GM19395 (cell line): ENCODE results near the gene AFAP1.

Experiments used
- ATAC-seq: cut with Tn5 transposase; IDR thresholded peaks from one replicate; pipeline ENCODE4 v1.9.1; 2021; ENCODE audit warnings: mild to moderate bottlenecking, moderate library complexity; ENCODE audit not compliant: unreplicated experiment

The AFAP1 gene

DNA sequence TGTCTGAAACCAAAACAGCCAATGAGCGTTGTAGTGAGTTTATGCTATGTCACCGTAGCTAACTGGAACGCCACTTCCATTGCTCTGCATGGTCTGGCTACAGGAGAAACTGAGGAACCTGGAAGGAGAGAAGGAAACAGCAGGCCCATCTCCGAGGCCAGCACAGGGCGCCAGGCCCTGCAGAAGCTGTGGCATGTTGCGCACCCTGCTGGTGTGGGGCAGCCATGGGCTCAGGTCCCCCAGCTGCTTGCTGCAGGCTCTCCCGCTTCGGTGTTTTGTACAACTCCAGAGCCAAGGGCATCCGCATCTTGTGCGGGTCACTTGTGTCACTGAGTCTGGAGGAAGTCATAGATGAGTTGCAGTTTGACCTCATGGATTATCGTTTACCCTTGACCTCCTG lies 89.2 kb downstream of the AFAP1 start:
- ATAC-seq = no peak

- ATAC-seq = no peak
Observed at GRCh38 chr4:7847206-7847605, 92.5 kb downstream of the AFAP1 start.

DNA sequence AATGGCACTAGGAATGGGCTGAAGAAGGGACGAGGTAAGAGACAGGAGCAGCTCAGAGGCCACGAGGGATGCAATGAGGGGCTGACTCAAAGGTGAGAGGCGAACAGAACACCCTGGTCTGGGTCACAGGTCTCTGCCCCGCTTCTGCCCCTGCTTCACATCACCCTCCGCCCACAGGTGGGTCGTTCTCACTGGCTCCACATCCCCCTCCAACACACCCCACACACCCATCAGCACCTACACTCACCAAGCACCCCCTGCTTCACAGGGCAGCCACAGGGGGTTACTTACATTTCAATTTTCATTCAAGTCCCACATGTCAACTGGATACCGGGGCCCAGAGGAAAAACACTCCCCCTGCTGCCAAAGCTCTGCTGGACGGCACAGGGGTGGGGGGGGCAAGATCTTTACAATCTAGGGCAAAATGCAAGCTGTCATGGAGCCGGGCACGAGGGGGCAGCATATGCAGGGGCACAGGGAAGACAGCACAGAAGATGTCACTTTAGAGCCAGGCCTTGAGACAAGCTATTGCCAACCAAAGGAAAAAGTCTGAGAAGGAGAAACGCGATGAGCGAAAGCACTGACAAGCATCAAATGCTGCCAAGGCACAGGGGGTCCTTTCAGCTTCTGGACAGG lies 94.0 kb downstream of the AFAP1 start:
- ATAC-seq = no peak

GRCh38 chr4:7844594-7844991 lies 95.1 kb downstream of the AFAP1 start:
- no peak for ATAC-seq

DNA sequence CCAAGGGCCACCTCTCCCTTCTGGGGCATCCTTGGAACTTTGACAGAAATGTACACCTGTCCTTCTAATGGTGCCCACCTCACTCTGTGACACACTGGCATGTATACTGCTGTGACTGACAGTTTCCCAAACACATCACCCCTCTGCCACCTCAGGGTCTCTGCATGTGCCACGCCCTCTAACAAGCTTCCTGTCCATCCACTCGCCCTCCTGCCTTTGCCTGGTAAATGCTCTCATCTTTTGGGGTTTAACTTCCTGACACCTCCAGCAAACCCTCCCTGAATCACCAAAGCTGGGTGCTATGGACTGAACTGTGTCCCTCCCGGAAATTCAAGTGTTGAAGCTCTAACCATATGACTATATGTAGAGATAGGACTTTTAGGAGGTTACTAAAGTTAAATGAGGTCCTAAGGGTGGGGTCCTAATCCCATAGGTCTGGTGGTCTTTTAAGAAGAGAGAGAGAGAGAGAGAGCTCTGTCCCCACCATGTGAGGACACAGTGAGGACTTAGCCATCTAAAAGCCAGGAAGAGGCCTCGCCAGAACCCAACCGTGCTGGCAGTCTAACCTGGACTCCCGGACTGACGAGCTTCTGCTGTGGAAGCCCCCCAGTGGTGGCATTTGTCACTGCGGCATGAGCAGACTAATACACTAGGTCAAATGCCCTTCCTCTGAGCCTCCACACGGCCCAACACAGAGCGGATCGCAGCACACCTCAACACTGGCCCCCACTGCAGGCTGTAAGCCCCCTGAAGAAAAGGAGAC lies 95.6 kb downstream of the AFAP1 start:
- ATAC-seq = no peak

GRCh38 chr4:7842384-7843279 lies 97.0 kb downstream of the AFAP1 start:
- no peak for ATAC-seq

DNA sequence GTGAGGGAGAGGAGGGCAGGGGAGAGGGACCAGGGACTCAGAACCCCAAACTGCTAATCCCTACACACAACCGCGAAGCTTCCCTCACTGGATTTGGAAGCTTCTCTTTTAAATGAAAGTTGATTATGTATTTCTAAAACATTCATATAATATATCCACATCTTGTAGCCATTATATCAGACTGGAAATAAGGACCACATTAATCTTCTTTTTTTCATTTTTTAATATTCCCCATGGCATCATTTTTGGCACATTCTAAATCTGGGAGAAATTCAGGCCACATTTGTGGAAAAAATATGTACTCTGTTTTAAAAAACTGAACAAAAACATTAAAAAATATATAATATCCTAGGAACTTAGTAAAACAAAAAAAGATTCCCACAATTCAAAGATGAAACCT lies 97.8 kb downstream of the AFAP1 start:
- ATAC-seq = no peak

GRCh38 chr4:7841071-7841470 lies 98.6 kb downstream of the AFAP1 start:
- no peak for ATAC-seq

DNA sequence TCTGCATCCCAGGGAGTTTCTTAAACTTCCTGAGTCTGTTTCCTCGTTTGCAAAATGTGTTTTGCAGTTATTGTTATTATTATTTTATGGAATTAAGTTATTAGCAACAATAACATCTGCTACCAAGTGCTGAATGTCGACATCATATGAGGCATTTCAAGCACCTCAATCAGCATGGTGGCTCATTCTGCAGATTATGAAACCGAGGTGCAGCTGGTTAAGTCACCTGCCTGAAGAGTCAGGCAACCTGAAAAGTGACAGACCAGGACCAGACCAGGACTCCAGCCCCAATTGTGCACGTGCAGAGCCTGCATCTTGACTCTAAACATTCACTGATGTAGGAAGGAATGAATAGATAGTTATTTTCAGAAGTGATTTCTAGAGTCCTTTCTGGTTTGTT lies 99.8 kb downstream of the AFAP1 start:
- ATAC-seq = no peak

DNA sequence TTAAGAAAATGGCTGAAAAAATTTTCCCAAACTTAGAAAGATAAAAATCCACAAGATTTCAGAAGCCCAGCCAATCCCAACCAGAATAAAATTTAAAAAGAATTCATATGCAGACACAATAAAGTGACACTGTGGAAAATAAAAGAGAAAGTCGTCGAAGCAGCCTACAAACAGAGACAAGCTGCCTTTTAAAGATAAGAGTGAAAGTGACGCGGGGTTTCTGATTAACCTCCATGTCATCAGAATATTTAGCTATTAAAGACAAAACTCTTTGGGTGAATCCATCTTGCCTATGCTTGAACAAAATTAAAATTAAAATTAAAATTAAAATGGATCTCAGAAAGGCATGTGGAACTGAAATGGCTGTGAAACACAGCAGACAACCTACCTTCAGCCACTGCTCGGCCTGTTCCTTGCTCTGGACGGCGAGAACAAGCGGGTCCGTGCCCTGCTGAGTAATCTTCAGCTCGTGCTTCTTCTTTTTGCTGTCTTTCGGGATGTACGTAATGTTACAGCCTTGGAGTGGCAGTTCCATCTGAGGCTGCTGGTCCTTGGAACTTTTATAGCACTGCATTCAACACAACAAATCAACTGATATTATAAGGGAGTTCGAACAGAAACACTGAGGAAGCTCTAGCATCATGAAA lies 101.4 kb downstream of the AFAP1 start:
- no peak for ATAC-seq

DNA sequence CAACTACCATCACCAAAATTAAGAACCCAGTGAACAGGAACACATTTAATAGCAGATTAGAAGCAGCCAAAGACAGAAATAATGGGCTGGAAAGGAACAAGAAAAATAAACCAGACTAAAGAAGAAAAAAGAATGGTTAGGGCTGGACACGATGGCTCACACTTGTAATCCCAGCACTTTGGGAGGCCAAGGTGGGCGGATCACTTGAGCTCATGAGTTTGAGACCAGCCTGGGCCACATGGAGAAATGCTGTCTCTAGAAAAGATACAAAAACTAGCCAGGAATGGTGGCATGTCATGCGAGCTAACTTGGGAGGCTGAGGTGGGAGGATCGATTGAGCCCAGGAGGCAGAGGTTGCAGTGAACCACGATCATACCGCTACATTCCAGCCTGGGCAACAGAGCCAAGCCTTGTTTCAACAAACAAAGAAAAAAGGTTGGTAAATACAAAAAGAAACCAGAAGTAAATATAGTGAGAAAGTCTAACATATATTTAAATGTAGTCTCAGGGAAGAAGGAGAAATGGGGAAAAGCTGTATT lies 102.0 kb downstream of the AFAP1 start:
- ATAC-seq = no peak

DNA sequence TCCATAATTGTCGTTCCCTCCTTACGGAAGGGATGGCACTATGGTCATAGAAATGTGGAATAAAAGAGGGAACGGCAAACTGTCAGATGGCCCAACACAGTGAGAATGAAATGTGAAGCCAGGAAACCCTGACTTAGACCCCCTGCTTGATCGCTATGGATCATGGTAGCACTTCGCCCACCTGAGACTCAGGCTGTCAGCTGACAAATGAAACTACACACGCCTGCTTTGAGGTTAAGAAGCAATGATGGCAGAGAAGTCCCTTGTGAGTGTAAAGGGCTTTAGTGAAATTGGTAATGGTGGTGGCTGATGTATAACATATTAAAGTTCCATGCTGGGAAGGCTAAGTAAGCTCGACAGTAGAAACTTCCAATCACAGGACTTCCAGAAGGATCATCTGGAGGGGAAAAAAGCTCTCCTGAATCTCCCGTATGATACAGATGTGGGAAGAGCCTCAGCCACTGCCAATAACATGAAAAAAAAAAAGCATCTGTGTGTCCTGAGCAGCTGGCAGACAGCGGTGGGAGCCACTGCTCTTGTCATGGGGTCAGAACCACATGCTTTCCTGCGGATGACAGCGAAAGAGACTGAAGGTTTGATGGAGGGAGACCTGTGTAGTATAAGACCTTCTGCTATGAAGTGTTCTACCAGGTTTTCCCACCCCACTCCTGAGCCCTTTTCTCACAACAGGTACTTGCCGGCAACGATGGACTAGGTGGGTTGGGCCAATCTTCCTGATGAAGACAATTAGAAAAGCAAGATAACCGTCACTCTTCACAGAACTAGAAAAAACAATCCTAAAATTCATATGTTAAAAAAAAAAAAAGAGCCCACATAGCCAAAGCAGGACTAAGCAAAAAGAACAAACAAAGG lies 107.6 kb downstream of the AFAP1 start:
- no peak for ATAC-seq

- ATAC-seq = no peak
Observed at GRCh38 chr4:7831330-7831729, 108.3 kb downstream of the AFAP1 start.

DNA sequence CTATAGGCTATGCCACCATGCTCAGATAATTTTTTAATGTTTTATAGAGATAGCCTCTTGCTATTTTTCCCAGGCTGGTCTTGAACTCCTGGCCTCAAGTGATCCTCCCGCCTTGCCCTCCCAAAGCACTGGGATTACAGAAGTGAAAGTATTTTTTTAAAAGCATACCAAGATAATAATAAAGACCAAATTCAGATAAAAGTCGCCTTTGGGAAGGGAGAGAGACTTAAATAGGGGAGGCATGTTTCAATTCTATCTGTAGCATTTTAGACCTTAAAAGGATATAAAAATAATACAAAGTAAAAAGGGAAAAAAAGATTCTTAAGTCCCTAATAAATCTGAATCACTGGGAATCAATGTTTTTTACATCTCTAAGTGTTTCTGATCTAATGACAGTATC lies 108.9 kb downstream of the AFAP1 start:
- no peak for ATAC-seq

- no peak for ATAC-seq
Observed at GRCh38 chr4:7829652-7830580, 109.7 kb downstream of the AFAP1 start.

- no peak for ATAC-seq
Observed at GRCh38 chr4:7828793-7829301, 110.8 kb downstream of the AFAP1 start.

DNA sequence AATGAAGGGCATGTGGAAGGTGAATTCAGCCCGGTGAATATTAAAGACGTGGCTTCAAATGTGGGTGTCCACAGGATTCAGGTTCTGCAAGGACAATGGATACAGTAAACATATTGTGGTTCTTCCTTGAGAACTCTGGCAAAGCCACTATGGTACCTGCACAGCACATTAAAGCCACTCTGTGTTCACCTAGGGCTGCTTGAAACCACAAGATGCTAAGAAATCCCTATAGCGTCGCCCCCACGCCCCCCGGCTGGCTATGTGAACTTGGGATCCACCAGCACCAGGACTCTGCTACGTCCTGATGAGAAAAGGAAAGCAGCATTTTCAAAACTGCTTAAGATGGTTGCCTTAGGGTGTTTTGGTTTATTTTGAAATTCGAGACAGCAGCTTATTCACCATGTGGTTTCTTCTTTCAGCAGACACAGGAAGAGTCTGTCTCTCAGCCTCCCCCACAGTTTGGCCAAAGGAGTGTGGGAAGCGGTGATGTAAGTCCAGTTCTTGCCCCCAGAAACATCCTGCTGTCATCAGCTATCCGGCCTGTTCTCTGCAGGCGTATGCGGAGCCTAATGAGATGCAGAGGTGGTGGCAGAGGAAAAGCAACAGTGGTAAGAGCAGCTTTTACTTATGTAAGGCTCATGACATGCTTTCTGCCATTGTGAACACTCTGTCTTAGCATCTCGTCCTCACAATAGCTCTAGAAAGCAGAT lies 111.5 kb downstream of the AFAP1 start:
- no peak for ATAC-seq

- ATAC-seq = no peak
Observed at GRCh38 chr4:7827566-7827965, 112.1 kb downstream of the AFAP1 start.
